Ishikawa (cell line): ENCODE data around the gene DYNC1I1.

Experiments used
- CEBPB ChIP-seq: IDR thresholded peaks from 2 replicates; pipeline ENCODE4 v1.6.1; 2012
- CREB1 ChIP-seq: IDR thresholded peaks from 2 replicates; pipeline ENCODE4 v1.6.1; 2012; ENCODE audit warnings: low read depth
- EGR1 ChIP-seq: IDR thresholded peaks from 2 replicates; pipeline ENCODE4 v1.6.1; 2012
- EP300 ChIP-seq: IDR thresholded peaks from 2 replicates; pipeline ENCODE4 v1.6.1; 2012; ENCODE audit warnings: borderline replicate concordance
- FOXM1 ChIP-seq: IDR thresholded peaks from 2 replicates; pipeline ENCODE4 v1.6.1; 2012; ENCODE audit warnings: low read depth, borderline replicate concordance
- MAX ChIP-seq: IDR thresholded peaks from 2 replicates; pipeline ENCODE4 v1.6.1; 2012
- NFIC ChIP-seq: IDR thresholded peaks from 2 replicates; pipeline ENCODE4 v1.6.1; 2012
- RAD21 ChIP-seq: IDR thresholded peaks from 2 replicates; pipeline ENCODE4 v1.6.1; 2012; ENCODE audit warnings: low read depth
- REST ChIP-seq: IDR thresholded peaks from 2 replicates; pipeline ENCODE4 v1.6.1; 2012; ENCODE audit warnings: low read depth, mild to moderate bottlenecking
- TAF1 ChIP-seq: IDR thresholded peaks from 2 replicates; pipeline ENCODE4 v1.6.1; 2012; ENCODE audit warnings: low read depth, mild to moderate bottlenecking
- TCF12 ChIP-seq: IDR thresholded peaks from 2 replicates; pipeline ENCODE4 v1.6.1; 2012; ENCODE audit warnings: low read depth
- TEAD4 ChIP-seq: IDR thresholded peaks from 2 replicates; pipeline ENCODE4 v1.6.1; 2012
- USF1 ChIP-seq: IDR thresholded peaks from 2 replicates; pipeline ENCODE4 v1.6.1; 2012
- YY1 ChIP-seq: IDR thresholded peaks from 2 replicates; pipeline ENCODE4 v1.6.1; 2012; ENCODE audit warnings: low read depth
- ZBTB7A ChIP-seq: IDR thresholded peaks from 2 replicates; pipeline ENCODE4 v1.6.1; 2012; ENCODE audit warnings: low read depth

Gene DYNC1I1

GRCh38 chr7:95980167-95980566, 207.8 kb downstream of the DYNC1I1 start:
- TF ChIP-seq NFIC (no peak), TCF12 (no peak), RAD21 (no peak), CEBPB (no peak), TEAD4 (no peak), YY1 (no peak), EP300 (no peak), FOXM1 (no peak), REST (no peak)

- TF ChIP-seq TEAD4 (no peak), TAF1 (no peak), EP300 (no peak), USF1 (no peak), ZBTB7A (no peak), FOXM1 (no peak), REST (no peak), YY1 (no peak), CEBPB (no peak), TCF12 (no peak), NFIC (no peak), CREB1 (no peak), EGR1 (no peak)
Observed at GRCh38 chr7:95980706-95981105, 208.4 kb downstream of the DYNC1I1 start.

- TF ChIP-seq TAF1 (no peak), USF1 (no peak), REST (no peak), EP300 (no peak), RAD21 (no peak), CEBPB (no peak), ZBTB7A (no peak), MAX (no peak), TEAD4 (no peak), NFIC (no peak), FOXM1 (no peak), CREB1 (no peak), TCF12 (no peak), EGR1 (no peak), YY1 (no peak)
Observed at GRCh38 chr7:95986178-95986764, 213.9 kb downstream of the DYNC1I1 start.

GRCh38 chr7:95989301-95989700, 216.9 kb downstream of the DYNC1I1 start:
- TF ChIP-seq ZBTB7A (no peak), RAD21 (no peak), CEBPB (no peak), YY1 (no peak), MAX (no peak), TEAD4 (no peak), USF1 (no peak), CREB1 (no peak), EP300 (no peak), EGR1 (no peak), FOXM1 (no peak), TCF12 (no peak), TAF1 (no peak), REST (no peak), NFIC (no peak)
